GM19452 (cell line): ENCODE data around the gene GLRA1.

Experiments
- ATAC-seq: cut with Tn5 transposase; IDR thresholded peaks from one replicate; pipeline ENCODE4 v1.9.1; 2021; ENCODE audit not compliant: unreplicated experiment

Gene GLRA1

DNA sequence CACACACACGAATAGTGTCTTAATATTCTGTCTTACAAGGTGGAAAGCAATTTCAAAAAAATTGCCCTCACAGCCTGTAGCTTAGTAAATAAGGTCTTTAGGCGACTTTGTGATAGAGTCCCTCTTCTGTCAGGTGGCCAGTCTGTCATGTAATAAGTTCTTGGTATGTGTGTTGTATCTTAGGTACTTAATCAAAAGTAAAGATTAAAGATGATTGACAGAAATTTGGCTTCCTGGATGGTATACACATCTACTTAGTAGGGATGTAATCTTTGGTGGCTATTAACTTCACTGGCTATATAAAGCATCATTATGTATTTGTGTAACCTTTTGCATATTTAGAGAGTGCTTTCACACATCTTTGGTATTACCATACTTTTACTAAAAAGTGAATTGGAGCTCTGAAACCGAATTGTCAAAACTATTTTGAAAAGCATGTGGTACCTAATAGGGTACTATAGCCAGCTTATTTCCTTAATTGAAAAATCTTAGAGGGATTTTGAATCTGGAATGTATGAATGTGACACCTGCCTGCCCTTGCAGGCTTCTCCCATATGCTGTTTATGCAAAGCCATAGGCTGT is 149.5 kb downstream of the GLRA1 start:
- no peak for ATAC-seq

DNA sequence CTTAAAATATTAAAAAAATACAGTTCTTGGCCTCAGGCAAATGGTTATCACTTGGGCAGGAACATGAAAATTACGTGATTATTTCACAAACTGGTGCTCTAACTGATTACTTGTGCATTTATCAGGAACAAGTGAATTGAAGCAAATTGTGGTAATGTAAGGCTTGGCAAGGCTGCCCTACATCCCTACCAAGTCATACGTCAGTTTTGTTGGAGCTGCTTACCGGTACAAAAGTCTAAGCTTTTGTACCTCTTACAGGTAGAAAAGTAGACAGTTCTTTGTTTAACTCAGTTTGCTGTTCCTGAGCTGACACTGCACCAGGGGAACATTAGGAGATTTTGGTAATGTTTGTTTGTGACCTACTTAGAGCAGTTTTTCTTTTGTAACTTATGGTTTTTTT is 150.7 kb downstream of the GLRA1 start:
- ATAC-seq = no peak

- no peak for ATAC-seq
Measured at GRCh38 chr5:151772846-151773561, 151.6 kb downstream of the GLRA1 start.
